SK-MEL-5 (cell line): ENCODE measurements around the gene ADK. TPM values are rescaled to one million over a fixed set of nuclear protein-coding genes. Genes with fewer than 3 reads are reported as not detected.

Experiments
- DNase-seq: peaks from one replicate; pipeline ENCODE4 v3.0.0-alpha.2; 2016; ENCODE audit warnings: low read depth, low spot score
- in situ Hi-C: cut with HindIII; loops from 2 replicates; pipeline ENCODE4 v1.10.0; 2016; ENCODE audit warnings: low sequenced_read_pairs, high pct_unique_total_duplicates, low pct_unique_long_range_greater_than_20kb
- total RNA-seq: library from RNA; depleted of rRNA; stranded (reverse); fragments of >200 nt; shearing (Covaris generic); gene quantifications from 2 replicates; pipeline ENCODE4 v1.2.3, GENCODE V29; 2014

The ADK gene
- total RNA-seq, 1 experiment from 2014 or later = 21.8 TPM

DNA sequence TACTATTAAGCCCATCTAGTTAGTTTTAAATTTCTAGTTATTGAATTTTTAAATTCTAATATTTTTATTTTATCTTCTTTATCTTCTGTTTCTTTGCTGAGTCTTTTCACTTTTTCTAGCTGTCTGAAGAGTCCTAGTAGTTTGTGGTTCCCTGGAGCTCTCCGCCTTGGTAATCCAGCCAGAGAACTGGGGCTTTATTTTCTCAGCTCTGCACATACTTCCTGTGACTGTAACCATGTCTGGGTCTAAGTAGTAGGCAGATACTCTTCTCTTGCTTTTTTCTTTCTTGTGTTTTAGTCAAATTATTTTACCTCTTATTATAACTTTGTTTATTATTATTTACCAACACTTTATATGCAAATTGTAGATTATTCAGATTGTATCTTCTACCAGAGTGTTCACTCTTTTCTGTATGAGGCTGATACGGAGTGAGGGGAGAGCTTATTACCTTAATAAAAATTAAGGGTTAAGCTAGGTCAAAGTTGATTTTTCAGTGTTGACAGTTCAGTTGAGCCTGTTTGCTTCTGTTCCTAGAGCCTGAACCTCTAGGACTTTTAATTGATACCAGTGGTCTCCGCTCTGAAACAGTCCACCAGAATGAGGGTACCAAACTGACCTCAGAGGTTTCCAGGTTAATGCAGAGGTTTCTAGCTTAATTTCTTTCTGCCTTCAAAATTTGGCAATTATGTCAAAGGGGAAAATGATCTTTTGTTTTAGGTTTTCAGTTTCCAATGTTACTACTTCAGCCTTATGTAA lies 155.4 kb downstream of the ADK start:
- DNase-seq = no peak
- in situ Hi-C loops = no loop called here

DNA sequence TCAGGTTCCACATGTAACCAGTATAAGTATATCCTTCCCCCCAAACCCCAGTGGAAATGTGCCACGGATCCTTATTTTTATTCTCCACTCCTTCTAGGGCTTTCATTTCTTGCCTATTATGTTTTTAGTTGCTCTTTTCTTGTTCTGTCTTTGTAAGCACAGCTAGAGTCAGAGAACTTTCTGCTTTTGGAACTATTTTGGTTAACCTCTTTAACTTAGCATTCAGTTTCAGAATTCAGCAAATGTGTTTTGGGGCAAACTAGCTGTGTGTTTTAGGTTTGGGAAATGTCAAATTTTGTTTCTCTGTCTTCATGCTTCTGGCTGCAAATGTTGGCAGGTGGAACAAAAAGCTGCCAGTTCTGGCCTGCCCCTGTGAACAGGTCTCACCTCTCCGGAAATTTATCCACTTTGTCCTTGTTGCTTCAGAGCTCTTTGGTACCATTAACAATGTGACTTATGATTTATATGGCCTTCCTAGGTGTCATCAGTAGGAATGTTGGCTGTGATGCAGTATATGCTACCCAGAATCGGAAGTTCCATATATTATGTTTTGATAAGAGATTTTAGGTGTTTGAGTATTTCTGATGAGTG lies 156.1 kb downstream of the ADK start:
- in situ Hi-C loops = no loop called here
- no peak for DNase-seq

DNA sequence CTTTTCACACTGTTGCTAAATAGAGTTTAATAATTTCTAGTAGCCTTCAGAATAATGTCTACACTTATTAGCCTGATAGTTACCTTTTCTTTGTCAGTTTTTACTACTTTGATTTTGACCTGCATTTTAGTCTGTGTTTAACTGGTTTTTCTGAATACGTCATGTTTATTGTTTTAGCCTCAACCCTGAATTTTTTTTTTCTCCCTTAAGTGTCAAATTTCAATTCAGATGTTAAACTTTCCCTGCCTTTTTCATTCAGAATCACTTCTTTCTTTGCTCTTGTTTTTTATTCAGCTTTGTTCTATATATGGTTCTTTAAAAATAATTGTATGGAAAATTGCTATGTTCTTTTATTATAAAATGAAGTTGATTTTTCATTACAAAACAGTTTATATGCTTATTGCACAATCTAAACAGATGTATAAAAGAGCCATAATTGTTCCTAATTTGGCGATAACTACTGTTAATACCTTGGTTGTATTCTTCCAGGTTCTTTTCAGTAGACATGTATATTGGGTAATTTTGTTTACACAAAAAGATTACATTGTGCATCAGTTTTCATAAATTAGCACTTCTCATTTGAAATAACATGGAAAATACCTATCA lies 159.7 kb downstream of the ADK start:
- in situ Hi-C loops = no loop called here
- DNase-seq = no peak

DNA sequence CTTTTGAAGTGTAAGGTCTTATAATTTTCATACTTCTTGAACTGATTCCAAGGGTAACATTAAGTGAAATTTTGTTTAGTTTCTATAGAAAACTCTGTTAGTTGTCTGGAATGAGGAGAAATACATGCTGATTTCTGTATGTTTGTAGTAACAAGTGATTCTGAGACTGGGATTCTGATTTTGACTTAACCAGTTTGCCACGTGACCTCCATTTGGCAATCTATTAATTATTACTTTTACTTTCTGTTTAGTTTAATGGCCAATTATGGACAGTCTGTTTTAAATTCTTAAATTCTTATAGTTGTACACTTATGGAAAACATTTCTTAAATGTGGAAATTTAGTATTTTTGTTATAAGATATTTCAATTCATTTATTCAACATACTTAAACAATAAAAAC lies 163.1 kb downstream of the ADK start:
- no peak for DNase-seq
- in situ Hi-C loops = no loop called here

DNA sequence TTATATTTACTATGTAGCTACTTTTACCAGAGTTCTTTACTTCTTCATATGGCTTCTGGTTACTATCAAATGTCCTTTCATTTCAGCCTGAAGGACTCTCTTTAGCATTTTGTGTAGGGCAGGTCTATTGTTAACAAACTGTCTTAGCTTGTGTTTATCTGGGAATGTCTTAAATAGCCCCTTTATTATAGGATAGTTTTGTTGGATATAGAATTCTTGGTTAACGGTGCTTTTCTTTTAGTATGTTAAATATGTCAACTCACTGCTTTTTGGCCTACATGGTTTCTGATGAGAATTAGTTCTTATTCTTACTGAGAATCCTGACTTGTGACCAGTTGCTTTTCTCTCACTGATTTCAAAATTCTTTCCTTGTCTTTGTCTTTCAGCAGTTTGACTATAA lies 169.0 kb downstream of the ADK start:
- in situ Hi-C loops = no loop called here
- DNase-seq = no peak

DNA sequence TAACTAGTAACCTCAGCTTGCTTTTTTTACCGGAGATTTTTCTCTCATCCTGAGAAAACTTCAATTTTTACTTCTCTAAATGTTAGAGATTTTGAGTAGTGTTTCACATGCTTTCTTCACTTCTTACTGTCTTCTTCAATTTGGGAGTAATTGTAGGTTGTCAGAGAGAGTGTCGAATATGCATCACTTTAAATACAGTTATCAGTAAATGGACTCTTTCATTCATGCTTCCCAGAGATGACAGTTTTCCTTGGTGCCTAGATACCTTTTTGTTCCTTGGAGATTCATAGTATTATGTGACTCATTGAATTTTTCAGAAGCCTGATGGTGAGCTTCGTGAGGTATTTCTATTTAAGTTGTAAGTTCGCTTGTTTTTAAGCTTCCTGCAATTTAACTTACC lies 169.7 kb downstream of the ADK start:
- in situ Hi-C loops = no loop called here
- no peak for DNase-seq

DNA sequence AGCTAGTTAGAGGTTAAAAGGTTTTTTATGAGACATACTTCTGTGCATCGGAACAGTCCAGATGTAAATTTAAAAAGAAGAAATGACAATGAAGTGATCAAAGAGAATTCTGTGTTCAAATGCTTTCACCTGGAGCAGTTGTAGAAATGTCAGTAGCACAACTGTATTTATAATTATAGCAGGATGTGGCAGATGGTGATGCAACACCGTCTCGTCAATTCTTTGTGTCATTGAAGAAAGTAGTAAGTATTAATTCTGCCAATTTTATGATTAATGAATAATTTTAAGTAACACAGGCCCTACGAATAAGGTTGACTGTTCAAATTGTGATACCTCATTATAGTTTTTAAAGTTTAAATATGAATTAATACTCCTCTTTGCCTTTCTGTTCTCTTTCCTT lies 171.1 kb downstream of the ADK start:
- DNase-seq = no peak
- in situ Hi-C loops = no loop called here

DNA sequence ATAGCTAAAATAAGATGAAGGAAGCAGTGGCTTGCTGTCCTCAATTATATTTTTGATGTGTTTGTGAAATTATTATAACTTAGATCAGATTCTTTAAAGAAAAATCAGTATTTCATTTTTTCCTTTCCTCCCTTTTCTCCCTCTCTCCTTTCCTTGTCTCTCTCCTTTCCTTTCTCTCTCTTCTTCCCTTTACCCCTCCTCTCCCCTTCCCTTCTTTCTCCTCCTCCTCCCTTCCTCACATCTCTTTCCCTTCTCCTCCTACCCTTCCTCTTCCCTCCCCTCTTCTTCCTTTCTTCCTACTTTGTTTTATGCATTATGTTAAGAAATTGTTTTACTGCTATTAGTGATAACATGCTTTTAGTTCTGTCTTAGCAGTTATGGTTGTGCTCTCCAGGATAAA lies 171.5 kb downstream of the ADK start:
- in situ Hi-C loops = no loop called here

DNA sequence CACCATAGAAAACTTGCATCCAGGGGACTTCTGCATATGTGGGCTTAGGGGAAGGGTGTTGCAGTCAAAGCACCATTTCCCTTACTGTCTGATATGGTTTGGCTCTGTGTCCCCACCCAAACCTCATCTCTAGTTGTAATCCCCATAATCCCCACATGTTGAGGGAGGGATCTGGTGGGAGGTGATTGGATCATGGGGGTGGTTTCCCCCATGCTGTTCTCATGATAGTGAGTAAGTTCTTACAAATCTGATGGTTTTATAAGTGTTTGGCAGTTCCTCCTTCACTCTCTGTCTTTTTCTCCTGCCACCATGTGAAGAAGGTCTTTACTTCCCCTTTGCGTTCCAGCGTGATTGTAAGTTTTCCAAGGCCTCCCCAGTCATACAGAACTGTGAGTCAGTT lies 177.4 kb downstream of the ADK start:
- in situ Hi-C loops = no loop called here
- no peak for DNase-seq

More for the DNA sequence above, 171.5 kb downstream of the ADK start:
- DNase-seq = no peak

DNA sequence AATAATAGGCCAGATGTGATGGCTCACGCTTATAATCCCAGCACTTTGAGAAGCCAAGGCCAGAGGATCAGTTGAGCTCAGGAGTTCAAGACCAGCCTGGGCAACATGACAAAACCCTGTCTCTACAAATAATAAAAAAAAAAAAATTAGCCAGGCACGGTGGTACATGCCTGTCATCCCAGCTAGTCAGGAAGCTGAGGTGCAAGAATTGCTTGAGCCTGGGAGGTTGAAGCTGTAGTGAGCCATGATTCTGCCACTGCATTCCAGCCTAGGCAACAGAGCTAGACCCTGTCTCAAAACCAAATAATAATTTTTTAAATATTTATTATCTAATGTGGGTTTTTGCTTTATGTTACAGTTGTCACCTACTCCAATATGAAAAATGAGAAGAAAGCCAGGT lies 178.9 kb downstream of the ADK start:
- in situ Hi-C loops = no loop called here
- no peak for DNase-seq

DNA sequence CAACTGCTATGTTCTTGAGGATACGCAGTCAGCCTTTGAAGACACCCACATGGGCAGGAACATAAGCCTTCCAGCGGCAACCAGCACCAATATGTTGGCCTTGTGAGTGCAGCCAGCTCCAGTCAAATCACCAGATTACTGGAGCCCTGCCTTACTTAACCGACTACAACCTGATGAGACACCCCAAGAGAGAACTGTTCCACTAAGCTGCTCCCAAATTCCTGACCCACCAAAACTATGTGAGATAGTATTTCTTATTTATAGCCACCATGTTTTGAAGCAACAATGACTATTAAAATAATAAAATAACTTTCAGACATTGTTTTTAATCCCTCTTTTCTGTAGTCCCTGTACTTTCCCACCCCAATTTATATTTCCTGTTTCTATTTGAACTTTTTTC lies 179.6 kb downstream of the ADK start:
- no peak for DNase-seq
- in situ Hi-C loops = no loop called here

DNA sequence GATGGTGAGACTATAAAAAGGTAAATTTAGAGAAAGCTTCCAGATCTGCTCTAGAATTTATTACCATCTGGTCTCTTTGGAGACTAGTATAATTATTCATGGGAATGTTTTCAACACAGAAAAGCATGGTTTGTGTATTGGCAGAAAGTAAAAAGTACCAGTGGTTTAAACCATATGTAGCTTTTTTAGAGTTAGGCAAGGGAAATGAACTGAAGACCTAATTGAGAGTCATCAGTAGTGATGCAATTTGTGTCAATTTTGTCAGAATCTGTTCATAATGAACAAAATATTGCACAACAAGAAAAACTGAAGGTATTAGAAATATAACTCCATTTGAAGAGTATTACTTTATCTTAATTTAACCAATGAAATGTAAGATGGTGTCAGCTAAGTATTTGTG lies 181.4 kb downstream of the ADK start:
- in situ Hi-C loops = no loop called here
- DNase-seq = no peak

DNA sequence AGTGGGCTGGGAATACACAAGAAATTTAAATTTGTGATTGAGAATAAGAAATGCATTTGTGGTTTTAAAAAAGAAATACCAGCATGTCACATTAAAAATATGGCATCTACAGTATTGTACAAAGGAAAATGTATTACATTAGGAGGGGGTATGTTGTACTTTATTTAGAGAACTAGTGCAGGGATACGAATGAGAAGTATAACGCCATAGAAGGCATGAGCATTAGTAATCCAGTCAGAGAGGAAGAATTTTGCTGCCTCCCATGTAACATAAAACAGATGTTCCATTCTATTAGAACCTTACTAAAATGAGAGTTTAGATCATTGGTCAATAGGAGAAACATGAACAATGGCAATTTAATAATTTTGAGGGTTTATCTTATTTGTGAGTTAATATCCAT lies 182.2 kb downstream of the ADK start:
- DNase-seq = no peak
- in situ Hi-C loops = no loop called here

DNA sequence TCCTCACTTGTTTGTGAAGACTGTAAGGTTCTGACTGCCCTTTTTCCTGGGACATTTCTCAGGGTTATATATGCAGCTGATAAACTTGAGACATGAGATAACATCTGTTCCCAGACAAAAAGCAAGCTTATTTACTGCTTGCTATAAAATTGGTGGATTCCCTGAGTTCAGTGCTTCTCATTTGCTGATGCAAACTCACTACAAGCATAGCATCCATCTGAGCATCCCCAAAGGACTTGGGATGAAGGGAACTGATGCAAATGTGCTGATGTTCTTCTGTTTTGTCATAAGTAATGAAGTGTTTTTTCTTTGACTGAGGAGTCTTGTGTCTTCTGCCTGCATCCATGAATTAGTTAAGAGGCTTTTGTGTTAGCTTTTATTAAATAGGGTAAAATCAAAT lies 183.2 kb downstream of the ADK start:
- no peak for DNase-seq
- in situ Hi-C loops = no loop called here

DNA sequence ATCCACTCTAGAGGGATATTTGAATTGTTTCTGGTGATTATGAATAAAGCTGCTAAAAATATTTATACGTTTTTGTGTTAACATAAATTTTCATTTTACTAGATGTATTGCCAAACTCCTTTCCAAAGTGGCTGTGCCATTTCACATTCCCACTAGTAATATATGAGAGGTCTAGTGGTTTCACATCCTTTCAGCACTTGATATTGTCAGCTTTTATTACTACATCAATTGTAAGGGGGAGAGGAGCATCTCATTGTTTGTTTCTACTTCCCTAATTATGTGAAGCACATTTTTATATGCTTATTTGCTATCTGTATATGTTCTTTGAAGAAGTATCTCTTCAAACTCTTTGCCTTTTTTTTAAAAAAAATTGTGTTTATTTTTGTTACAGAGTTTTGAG lies 184.5 kb downstream of the ADK start:
- no peak for DNase-seq
- in situ Hi-C loops = no loop called here

DNA sequence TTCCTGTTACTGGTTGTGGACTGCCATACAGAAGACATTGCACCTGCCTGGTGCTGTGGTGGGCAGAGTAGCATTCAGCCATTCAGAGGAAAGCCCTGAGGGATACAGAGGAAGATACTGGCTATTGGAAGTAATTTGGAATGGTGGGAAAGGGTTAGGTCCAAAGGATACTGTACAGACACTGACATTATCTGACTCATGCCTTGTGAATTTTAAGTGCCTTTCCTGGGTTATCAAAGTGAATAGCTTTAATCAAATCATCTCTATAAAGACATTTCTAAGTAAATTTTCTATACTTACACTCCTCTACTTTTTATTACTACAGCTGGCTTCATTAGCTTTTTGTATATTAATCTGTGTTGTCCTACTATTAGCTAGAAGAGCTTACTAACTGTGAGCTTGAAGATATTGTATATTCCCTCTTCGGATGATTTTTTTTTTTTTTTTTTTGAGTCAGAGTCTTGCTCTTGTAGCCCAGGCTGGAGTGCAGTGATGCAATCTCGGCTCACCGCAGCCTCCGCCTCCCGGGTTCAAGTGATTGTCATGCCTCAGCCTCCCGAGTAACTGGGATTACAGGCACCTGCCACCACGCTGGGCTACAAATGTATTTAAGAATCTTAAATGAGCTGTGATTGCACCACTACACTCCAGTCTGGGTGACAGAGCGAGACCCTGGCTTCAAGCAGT lies 186.5 kb downstream of the ADK start:
- no peak for DNase-seq
- in situ Hi-C loops = no loop called here

DNA sequence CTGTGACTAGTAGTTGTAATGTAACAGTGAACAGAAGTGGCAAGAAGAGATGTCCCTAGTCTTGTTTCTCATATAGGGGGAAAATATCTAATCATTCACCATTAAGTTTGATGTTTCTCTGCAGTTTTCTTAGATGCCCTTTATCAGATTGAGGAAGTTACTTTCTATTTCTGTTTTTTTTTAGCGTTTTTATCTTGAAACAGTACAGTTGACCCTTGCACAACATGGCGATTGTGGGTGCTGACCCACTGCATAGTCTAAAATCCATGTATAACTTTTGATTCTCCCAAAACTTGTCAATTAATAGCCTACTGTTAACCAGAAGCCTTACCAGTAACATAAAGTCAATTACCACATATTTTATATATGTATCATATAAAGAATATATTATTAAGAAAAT lies 192.0 kb downstream of the ADK start:
- no peak for DNase-seq
- in situ Hi-C loops = no loop called here

DNA sequence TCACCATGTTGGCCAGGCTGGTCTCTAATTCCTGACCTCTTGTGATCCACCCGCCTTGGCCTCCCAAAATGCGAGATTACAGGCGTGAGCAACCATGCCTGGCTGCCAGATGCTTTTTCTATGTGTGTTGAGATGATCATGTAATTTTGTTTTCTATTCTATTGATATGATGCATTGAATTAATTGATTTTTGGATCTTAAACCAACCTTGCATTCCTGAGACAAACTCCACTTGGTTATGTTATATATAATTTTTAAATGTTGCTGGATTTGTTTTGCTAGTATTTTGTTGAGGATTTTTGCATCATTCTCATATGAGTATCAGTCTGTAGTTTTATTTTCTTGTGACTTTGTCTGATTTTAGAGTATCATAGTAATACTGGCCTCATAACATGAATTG lies 192.8 kb downstream of the ADK start:
- in situ Hi-C loops = no loop called here
- DNase-seq = no peak

DNA sequence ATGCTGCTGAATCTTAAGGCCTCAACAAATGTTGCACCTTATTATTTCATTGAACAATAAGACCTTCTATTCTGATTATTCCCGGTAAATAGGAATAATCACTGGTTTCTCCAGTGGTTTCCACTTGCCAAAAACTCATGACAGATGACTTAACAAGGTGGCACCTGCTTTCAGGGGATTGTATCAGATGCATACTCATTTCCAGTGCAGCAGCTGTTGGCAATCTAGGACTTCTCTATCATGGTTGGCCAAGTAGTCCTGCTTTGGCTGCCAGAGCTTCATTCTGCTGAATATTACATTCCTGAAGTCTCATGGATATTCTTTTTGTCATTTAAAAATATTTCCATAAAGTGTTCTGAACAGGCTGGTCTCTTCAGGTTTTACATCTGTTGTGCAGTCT lies 193.3 kb downstream of the ADK start:
- in situ Hi-C loops = no loop called here
- no peak for DNase-seq
